Right hindlimb (tissue), 1 donor: ENCODE measurements around the gene MAD1L1.
A peak's percentile ranks its signal among the peaks of the same experiment; 100 is the strongest.

Experiments
- DNase-seq: peaks from one replicate; pipeline ENCODE4 v3.0.0-alpha.2; 2018

MAD1L1 gene

DNA sequence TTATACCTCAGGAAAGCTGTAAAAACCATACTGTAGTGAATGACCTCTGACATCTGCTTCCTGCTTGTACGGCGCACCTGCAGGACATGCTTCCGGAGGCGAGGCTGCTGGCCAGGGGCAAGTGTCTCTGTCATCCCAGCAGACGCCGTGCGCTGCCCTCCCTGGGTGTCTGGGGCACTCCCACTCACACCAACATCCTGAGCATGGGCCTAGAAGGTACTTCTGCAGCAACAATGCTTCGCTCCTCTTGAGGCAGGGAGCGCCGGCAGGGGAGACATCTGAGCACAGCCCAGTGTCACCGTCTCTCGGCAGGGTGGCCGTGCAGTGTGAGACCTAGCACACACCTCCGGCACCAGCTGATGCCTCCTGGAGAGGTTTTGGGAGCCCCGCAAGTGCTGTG lies 269.2 kb downstream of the MAD1L1 start:
- DNase-seq = no peak

- no peak for DNase-seq
Measured at GRCh38 chr7:1961701-1962276, 271.0 kb downstream of the MAD1L1 start.

- no peak for DNase-seq
Measured at GRCh38 chr7:1959305-1959704, 273.4 kb downstream of the MAD1L1 start.

DNA sequence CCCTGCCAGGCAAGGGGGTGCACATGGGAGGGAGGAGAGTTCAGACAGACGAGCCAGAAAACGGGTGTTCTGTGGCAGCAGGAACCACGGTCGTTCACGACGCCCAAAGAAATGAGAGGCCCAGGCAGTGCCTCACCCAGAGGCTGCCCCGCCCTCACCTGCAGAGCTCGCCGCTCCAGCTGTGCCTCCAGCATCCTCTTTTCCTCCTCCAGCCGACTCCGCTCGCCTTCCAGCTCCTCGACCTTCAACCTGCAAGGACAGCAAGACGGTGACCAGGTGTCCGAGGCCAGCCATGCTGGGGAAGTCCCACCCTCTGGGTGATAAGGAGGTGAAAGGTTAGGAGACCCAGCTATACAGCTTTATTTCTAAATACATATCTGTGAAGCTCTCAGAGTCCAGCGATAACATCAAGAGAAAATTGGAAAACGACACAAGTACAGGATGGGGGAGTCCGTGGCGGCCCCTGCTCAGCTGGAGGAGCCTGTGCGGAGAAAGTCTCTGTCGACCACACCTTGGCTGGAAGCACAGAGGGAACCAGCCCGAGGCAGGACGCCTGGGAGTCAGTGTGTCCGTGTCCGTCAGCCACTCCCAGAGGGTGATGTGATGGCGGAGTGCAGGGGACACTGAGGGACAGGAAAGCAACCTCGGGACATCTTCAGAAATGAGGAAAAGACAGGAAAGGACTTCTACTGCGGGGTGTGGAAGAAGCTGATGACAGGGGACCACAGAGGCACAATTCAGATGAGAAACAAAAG lies 275.1 kb downstream of the MAD1L1 start:
- no peak for DNase-seq

GRCh38 chr7:1956611-1957470 lies 275.9 kb downstream of the MAD1L1 start:
- DNase-seq = no peak

DNA sequence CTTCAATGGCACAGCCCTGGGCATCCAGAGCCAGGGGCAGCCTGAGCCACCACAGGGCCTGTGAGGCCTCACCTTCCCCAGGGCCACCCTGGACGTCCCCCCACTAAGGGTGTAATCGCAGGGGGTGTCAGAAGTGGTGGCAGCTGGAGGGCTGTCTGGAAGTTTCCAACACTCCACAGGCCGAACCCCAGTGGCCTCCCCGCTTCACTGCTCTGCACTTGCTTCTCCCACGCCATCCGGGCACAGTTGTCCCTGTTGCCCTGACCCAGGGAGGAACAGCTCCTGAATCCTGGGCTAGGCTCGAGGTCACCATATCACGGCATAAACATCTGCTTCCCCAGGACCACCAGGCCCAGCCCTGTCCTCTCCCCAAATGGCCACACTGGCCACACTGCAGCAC lies 276.6 kb downstream of the MAD1L1 start:
- no peak for DNase-seq

GRCh38 chr7:1954366-1955004 lies 278.3 kb downstream of the MAD1L1 start:
- DNase-seq = no peak

DNA sequence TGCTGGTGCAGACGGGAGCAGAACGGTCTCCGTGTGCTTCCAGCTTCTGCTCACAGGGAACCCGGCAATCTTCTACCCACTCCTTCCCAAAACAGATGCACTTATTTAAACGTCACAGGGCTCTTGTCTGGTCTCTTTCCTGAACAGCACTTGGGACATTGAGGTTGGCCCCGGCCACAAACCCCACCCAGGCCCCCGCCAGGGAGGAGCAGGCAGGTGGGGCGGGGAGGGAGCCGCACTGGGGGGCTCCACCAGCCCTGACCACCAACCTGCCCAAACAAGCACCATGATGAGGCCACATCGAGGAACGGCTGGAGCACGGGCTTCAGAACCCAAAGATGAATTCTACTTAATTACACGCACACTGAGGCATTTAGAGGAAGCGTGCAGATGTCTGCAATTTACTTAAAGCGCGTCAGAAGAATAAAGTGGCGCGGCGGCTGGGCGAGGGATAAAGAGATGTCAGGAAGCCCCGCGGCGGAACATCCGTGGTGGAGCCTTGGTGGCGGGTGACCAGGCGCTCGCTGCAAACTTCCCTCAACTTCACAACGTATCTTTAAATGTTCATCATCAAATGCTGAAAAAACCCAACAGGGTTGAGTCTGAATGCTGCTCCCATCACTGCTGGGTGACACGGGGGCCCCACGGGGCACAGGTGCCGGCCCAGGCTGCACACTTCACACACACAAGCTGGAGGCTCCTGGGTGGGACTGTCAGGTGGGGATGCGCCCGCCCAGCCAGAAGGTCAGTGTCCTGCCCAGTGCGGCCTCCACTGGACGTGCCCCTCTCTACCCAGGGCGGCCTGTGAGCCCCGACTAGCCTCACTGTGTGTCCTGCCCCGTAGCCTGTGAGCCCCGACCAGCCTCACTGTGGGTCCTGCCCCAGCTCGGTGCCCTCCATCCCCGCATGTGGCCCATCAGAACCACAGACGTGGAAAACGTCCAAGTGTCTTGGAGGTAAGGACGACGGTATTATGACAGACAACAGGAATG lies 279.2 kb downstream of the MAD1L1 start:
- no peak for DNase-seq

- DNase-seq = no peak
Measured at GRCh38 chr7:1952781-1953180, 280.0 kb downstream of the MAD1L1 start.

- DNase-seq = no peak
Measured at GRCh38 chr7:1952169-1952760, 280.5 kb downstream of the MAD1L1 start.

DNA sequence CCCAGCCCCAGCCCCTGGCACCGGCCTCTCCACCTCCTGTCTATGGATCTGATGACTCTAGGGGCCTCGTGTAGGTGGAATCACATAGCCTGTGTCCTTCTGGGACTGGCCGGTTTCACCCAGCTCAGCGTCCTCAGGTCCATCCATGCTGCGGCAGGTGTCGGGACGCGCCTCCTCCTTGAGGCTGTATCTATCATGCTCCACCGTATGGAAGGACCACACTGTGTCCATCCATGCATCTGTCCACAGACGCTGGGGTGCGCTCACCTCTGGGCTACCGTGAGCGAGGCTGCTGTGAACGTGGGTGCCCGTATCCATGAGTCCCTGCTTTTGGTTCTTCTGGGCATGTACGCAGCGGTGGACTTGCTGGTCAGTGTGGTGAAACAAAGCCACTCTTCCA lies 281.1 kb downstream of the MAD1L1 start:
- DNase-seq = no peak

GRCh38 chr7:1951159-1951536 lies 281.6 kb downstream of the MAD1L1 start:
- peak; percentile 61 for DNase-seq

GRCh38 chr7:1950452-1951158 lies 282.1 kb downstream of the MAD1L1 start:
- no peak for DNase-seq

GRCh38 chr7:1950066-1950451 lies 282.7 kb downstream of the MAD1L1 start:
- DNase-seq = no peak

DNA sequence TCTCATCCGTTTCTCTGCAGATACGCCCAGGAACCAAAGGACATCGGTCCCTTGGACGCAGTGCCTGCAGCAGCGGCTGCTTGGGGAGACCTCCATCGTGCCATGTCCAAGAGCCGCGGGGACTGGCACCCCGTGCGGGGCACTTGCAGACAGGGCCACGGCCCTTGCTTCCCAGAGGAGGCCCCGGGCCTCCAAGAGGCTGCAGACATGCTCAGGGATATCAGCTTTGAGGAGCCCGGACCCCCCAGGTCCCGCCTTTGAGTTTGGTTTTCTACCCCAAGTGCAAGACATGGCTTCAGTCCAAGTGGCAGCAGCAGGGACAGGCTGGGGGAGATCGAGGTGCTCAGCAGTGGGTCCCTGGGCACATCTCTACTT lies 283.1 kb downstream of the MAD1L1 start:
- no peak for DNase-seq

- no peak for DNase-seq
Measured at GRCh38 chr7:1948887-1949680, 283.7 kb downstream of the MAD1L1 start.

GRCh38 chr7:1948301-1948796 lies 284.4 kb downstream of the MAD1L1 start:
- no peak for DNase-seq

GRCh38 chr7:1947586-1948217 lies 285.0 kb downstream of the MAD1L1 start:
- no peak for DNase-seq

GRCh38 chr7:1946773-1947450 lies 285.8 kb downstream of the MAD1L1 start:
- DNase-seq = no peak
